HFF-Myc (cell line): ENCODE results near the gene OBI1.

Experiments used
- DNase-seq: peaks from one replicate; pipeline ENCODE4 v3.0.0-alpha.2; 2011; ENCODE audit warnings: low read depth; ENCODE audit errors: extremely low read depth
- H3K4me3 ChIP-seq: replicated peaks from 2 replicates; pipeline ENCODE4 v1.5.1; 2011; ENCODE audit warnings: low read depth, mild to moderate bottlenecking, control low read depth, low read length
- CTCF ChIP-seq: IDR thresholded peaks from 2 replicates; pipeline ENCODE4 v1.5.1; 2012; ENCODE audit warnings: mild to moderate bottlenecking, low read depth, low read length, control low read depth; ENCODE audit errors: missing control alignments

Gene OBI1

GRCh38 chr13:78659450-78659730 is 435 bp upstream of the OBI1 start:
- peak overlapping the region; percentile 71 for H3K4me3 ChIP-seq
- no peak for DNase-seq
- TF ChIP-seq CTCF: no peak

GRCh38 chr13:78657699-78658629 is 991 bp downstream of the OBI1 start:
- no peak for TF ChIP-seq CTCF
- peak overlapping the region; percentile 71 for H3K4me3 ChIP-seq
- no peak for DNase-seq

GRCh38 chr13:78655906-78656305 is 3.0 kb downstream of the OBI1 start:
- H3K4me3 ChIP-seq: no peak overlapping the region
- no peak for TF ChIP-seq CTCF
- DNase-seq: no peak

GRCh38 chr13:78655007-78655406 is 3.9 kb downstream of the OBI1 start:
- DNase-seq: no peak
- H3K4me3 ChIP-seq: no peak overlapping the region
- no peak for TF ChIP-seq CTCF

GRCh38 chr13:78652651-78653050 is 6.3 kb downstream of the OBI1 start:
- TF ChIP-seq CTCF: no peak
- H3K4me3 ChIP-seq: no peak overlapping the region

GRCh38 chr13:78650717-78651083 is 8.3 kb downstream of the OBI1 start:
- no peak overlapping the region for H3K4me3 ChIP-seq
- no peak for DNase-seq
- no peak for TF ChIP-seq CTCF

More at GRCh38 chr13:78652651-78653050, 6.3 kb downstream of the OBI1 start:
- no peak for DNase-seq
